T-helper 9 cell (primary cell): ENCODE results near the gene DCLK3.

ENCODE experiments used
- DNase-seq: peaks from one replicate; pipeline ENCODE4 v3.0.0-alpha.2; 2020

Gene DCLK3

GRCh38 chr3:36705015-36705414 is 59.3 kb downstream of the DCLK3 start:
- DNase-seq, result no peak

- no peak for DNase-seq
Measured at GRCh38 chr3:36704280-36704679, 60.1 kb downstream of the DCLK3 start.

GRCh38 chr3:36701249-36701572 is 63.1 kb downstream of the DCLK3 start:
- no peak for DNase-seq

- peak; percentile 1 for DNase-seq
Measured at GRCh38 chr3:36700537-36701248, 63.7 kb downstream of the DCLK3 start.

- no peak for DNase-seq
Measured at GRCh38 chr3:36698314-36698713, 66.0 kb downstream of the DCLK3 start.

GRCh38 chr3:36697229-36698001 is 66.9 kb downstream of the DCLK3 start:
- DNase-seq, result no peak

- DNase-seq, result no peak
Measured at GRCh38 chr3:36696799-36697198, 67.6 kb downstream of the DCLK3 start.

- DNase-seq, result no peak
Measured at GRCh38 chr3:36695769-36696137, 68.6 kb downstream of the DCLK3 start.

- DNase-seq, result no peak
Measured at GRCh38 chr3:36695113-36695768, 69.1 kb downstream of the DCLK3 start.

- DNase-seq, result no peak
Measured at GRCh38 chr3:36693670-36694069, 70.7 kb downstream of the DCLK3 start.

- no peak for DNase-seq
Measured at GRCh38 chr3:36689560-36689959, 74.8 kb downstream of the DCLK3 start.

- DNase-seq, result no peak
Measured at GRCh38 chr3:36688815-36689214, 75.5 kb downstream of the DCLK3 start.

GRCh38 chr3:36686516-36686915 is 77.8 kb downstream of the DCLK3 start:
- DNase-seq, result no peak

GRCh38 chr3:36681867-36682266 is 82.5 kb downstream of the DCLK3 start:
- DNase-seq, result no peak

- no peak for DNase-seq
Measured at GRCh38 chr3:36680952-36681351, 83.4 kb downstream of the DCLK3 start.

- no peak for DNase-seq
Measured at GRCh38 chr3:36679384-36680200, 84.8 kb downstream of the DCLK3 start.

GRCh38 chr3:36678216-36679013 is 85.9 kb downstream of the DCLK3 start:
- DNase-seq, result no peak

- no peak for DNase-seq
Measured at GRCh38 chr3:36677331-36678007, 86.9 kb downstream of the DCLK3 start.

- no peak for DNase-seq
Measured at GRCh38 chr3:36674816-36675215, 89.5 kb downstream of the DCLK3 start.

- no peak for DNase-seq
Measured at GRCh38 chr3:36669764-36670163, 94.6 kb downstream of the DCLK3 start.

GRCh38 chr3:36666166-36666565 is 98.2 kb downstream of the DCLK3 start:
- DNase-seq, result no peak
